GM12878 (cell line): ENCODE measurements around the gene SMARCB1.

ENCODE experiments used
- ASH2L ChIP-seq: fragments of 300-600, 200-600 bp; sonication (generic); IDR thresholded peaks from 2 replicates; pipeline ENCODE4 v1.6.1; 2017; ENCODE audit warnings: low read depth, mild to moderate bottlenecking, borderline replicate concordance
- CTCF ChIP-seq, 3 experiments: IDR thresholded peaks in 2 of 3; conservative IDR thresholded peaks in 1 of 3; 2 replicates each; pipeline ENCODE4 v1.5.1; 2011; ENCODE audit warnings: low read depth in 3 of 3, low read length in 3 of 3, mild to moderate bottlenecking in 3 of 3, control low read depth in 2 of 3, moderate library complexity in 2 of 3, inconsistent platforms in 1 of 3, mixed read lengths in 1 of 3; ENCODE audit not compliant: control insufficient read depth in 2 of 3, insufficient read depth in 1 of 3; ENCODE audit errors: extremely low read depth in 1 of 3
- EP300 ChIP-seq, 2 experiments: fragments of 150-350 bp in 1 of 2; IDR thresholded peaks; 2 replicates each; pipeline ENCODE4 v1.6.1; 2011 to 2012; ENCODE audit warnings: low read depth in 2 of 2, low read length in 2 of 2, borderline replicate concordance in 1 of 2, improper control_type of control experiment in 1 of 2, inconsistent platforms in 1 of 2; ENCODE audit not compliant: control insufficient read depth in 1 of 2
- ETV6 ChIP-seq, 2 experiments: fragments of 450-650 bp in 1 of 2; IDR thresholded peaks in 1 of 2; conservative IDR thresholded peaks in 1 of 2; 2 replicates each; pipeline ENCODE4 v1.6.1; 2014; ENCODE audit warnings: antibody characterized with exemption in 1 of 2, borderline replicate concordance in 1 of 2, low read depth in 1 of 2, mild to moderate bottlenecking in 1 of 2, moderate library complexity in 1 of 2
- POLR2AphosphoS5 ChIP-seq: IDR thresholded peaks from 2 replicates; pipeline ENCODE4 v1.6.1; 2011; ENCODE audit warnings: mild to moderate bottlenecking, low read length, inconsistent platforms
- STAT1 ChIP-seq: fragments of 450-650 bp; conservative IDR thresholded peaks from 2 replicates; pipeline ENCODE4 v1.6.1; 2014; ENCODE audit warnings: antibody characterized with exemption, mild to moderate bottlenecking
- TARDBP ChIP-seq: IDR thresholded peaks from 2 replicates; pipeline ENCODE4 v1.6.1; 2016; ENCODE audit warnings: borderline replicate concordance
- ZNF24 ChIP-seq: fragments of 450-650 bp; IDR thresholded peaks from 2 replicates; pipeline ENCODE4 v1.6.1; 2017; ENCODE audit warnings: antibody characterized with exemption, mild to moderate bottlenecking

DNA sequence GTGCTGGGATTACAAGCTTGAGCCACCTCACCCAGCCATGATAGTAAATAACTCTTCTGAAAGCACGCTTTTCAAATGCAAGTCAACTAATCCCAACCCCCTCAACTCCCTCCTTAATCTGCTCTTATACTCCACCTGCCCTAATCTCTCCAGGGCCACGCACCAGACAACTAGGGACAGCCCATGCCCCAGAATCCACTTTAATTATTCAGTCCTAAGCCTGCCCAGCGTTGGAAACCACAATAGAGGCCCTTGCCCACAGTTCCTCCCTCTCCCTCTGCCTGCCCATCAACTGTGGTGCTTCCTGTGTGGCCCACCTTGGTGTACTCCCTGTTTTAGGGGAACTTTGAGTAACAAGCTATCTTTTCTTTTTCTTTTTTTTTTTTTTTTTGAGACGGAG, 29.9 kb upstream of the SMARCB1 start:
- TF ChIP-seq ETV6 (conservative IDR thresholded peaks at IDR 0.05 in 1 of 2, IDR thresholded peaks at IDR 0.05 in 1 of 2; ENCODE audit: borderline replicate concordance in 1 of 2, low read depth in 1 of 2) = no peak
- TF ChIP-seq STAT1 = no peak
- TF ChIP-seq ZNF24 = no peak
- no peak for TF ChIP-seq ASH2L
- no peak for TF ChIP-seq TARDBP
- no peak for TF ChIP-seq POLR2AphosphoS5
- TF ChIP-seq EP300 (IDR thresholded peaks at IDR 0.05; ENCODE audit: borderline replicate concordance in 1 of 2, control insufficient read depth in 1 of 2, low read depth in 2 of 2, low read length in 2 of 2) = no peak
- no peak for TF ChIP-seq CTCF (IDR thresholded peaks at IDR 0.05 in 2 of 3, conservative IDR thresholded peaks at IDR 0.05 in 1 of 3; ENCODE audit: control insufficient read depth in 2 of 3, extremely low read depth in 1 of 3, insufficient read depth in 1 of 3, low read depth in 3 of 3, low read length in 3 of 3)
